Effector CD4-positive, alpha-beta T cell (primary cell): ENCODE data around the gene SLC19A1.

Experiments used
- DNase-seq: peaks from one replicate; pipeline ENCODE4 v3.0.0-alpha.2; 2020

The SLC19A1 gene

DNA sequence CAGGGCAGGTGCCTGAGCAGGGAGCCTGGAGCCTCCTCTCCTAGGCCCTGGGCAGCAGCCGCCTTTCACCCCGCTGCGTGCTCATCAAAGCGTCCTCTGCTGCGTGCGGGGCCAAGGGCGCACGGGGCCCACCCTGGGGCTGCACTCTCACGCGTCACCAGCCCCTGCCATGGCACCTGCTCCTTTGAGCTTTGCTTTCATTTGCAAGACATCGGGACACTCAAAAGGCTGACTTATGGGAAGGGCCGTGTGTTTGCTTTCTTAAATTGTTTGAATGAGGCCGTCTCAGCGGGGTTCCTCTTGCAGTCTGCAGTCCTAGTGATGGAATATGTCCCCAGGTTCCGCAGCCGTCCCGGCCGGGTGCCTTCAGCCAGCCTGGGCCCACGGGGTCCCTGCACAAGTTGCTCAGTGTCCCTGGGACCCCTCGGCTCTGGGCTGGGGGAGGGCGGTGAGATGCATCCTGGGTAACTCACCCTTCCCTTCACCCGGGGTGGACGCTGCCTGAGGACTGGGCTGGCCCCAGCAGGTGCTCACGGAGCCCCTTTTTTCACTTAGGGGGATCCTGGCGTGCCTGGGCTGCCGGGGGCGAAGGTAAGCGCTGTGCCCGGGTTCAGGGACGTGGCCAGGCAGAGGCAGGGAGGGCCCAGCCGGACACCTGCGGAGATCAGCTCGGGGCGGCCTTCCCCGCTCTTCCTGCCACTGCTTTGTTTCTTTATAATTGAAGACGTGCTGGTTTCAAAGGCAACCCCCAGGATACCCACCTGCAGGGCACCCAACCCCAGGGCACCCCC lies 53.1 kb downstream of the SLC19A1 start:
- DNase-seq, result no peak

GRCh38 chr21:45487891-45488600 lies 54.2 kb downstream of the SLC19A1 start:
- no peak for DNase-seq

DNA sequence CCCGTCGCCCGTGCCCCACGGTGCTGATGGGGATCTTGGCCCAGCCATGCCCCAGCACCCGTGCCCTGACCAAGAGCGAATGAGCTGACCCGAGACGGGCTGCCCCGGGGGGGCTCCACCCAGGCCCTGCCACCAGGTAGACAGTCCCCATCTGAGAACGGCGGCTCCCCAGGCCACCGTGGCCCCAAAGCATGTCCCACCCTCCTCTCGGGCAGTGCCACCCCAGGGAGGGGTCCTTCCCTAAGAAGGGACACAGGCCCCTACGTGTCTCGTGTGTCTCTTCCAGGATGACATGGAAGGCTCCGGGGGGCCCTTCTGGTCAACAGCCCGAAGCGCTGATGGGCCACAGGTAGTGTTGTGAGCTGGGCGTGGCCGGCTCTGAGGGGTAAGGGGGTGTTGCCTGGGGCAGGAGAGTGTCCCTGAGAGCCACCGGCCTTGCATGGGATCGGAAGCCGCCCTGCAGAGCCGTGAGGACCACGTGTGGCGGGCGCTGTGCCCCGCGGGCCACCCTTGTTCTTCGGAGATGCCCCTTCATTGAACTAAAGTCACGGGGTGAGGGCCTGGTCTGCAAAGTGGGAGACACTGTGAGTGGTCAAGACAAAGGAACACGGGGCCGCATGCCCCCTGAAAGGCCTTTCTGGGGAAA lies 55.0 kb downstream of the SLC19A1 start:
- no peak for DNase-seq

- DNase-seq, result no peak
These were observed 55.6 kb downstream of the SLC19A1 start for GRCh38 chr21:45486443-45487160.

DNA sequence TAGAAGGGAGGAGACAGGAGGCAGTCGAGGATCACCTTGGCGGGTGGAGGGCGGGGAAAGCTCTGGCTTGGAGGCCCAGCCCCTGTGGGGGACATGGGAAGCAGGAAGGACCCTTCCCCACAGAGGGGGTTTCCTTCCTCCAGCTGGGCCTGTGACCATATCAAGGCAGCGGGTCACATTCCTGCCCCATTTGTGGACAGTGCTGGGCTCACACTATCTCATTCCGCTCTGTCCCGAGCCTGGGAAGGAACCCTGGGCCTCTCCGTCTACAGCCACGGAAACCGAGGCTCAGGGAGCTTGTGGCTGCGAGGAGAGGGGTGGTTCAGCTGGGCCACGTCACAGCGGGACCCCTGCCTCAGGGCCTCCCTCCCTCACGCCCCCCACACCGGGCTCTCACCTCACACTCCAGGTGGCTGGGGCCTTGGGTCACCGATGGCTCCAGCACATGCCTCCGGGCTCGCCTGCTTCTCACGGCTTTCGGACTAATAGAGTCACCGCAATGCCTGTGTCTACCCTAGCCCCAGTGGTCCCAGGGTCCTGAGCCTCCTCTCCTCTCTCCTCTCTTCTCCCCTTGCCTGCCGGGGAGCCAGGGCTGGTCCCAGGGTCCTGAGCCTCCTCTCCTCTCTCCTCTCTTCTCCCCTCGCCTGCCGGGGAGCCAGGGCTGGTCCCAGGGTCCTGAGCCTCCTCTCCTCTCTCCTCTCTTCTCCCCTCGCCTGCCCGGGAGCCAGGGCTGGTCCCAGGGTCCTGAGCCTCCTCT lies 56.4 kb downstream of the SLC19A1 start:
- no peak for DNase-seq

GRCh38 chr21:45484318-45484717 lies 57.9 kb downstream of the SLC19A1 start:
- no peak for DNase-seq

DNA sequence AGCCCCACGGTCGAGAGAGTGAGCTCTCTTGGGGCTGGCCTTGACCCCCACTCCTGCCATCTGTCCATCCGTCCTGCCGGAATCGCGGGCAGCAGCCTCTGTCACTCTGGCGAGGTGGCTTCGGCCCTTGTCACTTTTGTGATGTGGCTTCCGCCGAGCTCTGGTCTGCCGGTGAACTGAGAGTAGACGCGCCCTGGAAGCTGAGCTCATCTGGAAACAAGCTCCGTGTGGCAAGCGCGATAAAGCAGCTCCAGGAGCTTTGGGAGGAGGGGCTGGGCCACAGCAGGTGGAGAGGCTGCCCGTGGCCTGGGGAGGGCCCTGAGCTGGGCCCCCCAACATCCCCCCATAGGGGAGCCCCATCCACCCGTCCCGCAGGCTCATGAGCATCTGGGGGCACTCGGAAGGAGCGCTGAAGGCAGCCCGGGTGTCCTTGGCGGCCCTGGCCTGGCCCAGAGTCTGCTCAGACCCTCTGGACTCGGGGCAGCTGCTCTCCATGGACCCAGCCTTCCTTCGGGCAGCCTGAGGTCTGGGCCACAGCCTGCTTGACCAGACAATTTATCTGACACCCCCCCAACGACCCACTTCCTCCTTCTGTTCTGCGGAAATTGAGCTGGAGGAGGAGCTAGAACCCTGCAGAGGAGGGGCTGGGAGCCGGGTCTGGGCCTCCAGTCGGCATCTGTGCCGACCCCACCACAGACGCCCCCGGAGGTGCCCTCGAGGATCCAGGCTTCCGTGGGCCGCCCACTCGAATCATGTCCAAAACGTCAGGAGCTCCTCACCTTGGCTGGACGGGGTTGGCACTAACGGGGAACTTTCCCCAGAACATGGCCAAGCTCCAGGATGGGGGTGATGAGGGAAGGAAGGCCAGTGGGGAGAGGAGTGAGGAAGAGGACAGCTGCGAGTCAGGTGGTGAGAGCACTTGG lies 59.1 kb downstream of the SLC19A1 start:
- no peak for DNase-seq

- no peak for DNase-seq
These were observed 60.0 kb downstream of the SLC19A1 start for GRCh38 chr21:45481977-45482898.

GRCh38 chr21:45481566-45481965 lies 60.7 kb downstream of the SLC19A1 start:
- DNase-seq, result no peak

DNA sequence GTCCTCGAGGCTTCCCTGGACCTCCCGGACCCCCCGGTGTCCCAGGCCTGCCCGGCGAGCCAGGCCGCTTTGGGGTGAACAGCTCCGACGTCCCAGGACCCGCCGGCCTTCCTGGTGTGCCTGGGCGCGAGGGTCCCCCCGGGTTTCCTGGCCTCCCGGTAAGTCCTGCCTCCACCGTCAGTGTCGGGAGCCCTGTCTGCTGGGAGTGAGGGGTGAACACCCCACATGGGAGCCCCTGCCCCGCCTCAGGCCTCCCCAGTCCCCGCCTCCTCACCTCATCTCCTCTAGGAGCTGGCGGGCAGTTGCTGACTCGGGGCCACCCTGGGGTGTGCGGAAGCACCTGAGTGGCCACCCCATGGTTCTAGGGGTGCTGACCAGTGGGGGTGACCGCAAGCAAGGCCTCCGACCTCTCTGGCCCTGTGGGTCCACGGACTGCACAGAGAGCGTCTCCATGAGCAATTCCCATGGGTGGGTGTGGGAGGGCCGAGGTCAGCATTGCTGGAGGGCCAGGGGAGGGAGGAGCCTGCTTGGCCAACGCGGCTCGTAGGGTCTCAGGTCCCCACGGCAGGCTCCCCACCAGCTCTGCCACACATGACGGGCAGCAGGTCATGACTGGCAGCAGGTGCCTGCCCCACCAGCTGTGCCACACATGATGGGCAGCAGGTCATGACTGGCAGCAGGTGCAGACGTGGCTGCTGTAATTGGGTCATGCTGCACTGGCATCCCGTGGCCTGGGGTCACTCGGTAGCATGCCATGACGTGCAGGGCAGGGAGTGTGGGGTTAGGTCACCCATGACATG lies 61.3 kb downstream of the SLC19A1 start:
- DNase-seq, result no peak

DNA sequence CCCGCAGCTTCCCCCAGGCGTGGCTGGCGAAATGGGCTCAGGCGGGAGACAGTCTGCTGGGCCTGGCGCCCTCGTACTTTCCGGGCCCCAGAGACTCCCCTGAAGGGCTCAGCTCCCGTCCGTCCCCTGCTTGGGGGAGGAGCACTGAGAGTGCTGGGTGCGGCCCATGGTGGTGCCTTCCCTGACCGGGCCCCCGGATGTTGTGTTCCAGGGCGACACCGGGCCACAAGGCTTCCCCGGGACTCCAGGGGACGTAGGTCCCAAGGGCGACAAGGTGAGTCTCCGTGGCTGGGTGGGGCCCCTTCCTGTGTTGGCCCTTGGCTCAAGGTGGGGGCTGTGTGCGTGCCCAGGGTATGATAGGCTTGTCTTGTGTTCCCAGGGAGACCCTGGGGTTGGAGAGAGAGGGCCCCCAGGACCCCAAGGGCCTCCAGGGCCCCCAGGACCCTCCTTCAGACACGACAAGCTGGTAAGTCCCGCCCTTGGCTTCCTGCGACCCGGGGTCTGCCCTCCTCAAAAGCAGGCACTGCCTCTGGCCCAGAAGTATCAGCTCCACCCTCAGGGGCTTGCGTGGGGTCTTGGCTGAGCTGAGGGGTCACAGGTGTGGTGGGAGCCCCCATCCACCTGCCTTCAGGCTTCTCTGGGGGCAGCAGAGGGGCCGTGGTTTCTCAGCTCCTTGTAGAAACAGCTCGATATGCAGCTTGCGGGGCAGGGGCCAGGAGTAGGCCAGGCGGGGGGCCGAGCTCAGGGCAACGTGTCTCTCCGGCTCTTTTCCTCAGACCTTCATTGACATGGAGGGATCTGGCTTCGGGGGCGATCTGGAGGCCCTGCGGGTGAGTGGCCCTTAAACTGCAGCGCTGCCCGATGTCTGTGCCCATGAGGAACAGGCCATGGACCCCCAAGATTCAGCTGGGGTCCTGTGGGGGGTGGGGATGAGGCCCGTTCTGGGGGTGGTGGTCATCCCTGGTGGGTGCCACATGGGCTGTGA lies 62.3 kb downstream of the SLC19A1 start:
- no peak for DNase-seq

DNA sequence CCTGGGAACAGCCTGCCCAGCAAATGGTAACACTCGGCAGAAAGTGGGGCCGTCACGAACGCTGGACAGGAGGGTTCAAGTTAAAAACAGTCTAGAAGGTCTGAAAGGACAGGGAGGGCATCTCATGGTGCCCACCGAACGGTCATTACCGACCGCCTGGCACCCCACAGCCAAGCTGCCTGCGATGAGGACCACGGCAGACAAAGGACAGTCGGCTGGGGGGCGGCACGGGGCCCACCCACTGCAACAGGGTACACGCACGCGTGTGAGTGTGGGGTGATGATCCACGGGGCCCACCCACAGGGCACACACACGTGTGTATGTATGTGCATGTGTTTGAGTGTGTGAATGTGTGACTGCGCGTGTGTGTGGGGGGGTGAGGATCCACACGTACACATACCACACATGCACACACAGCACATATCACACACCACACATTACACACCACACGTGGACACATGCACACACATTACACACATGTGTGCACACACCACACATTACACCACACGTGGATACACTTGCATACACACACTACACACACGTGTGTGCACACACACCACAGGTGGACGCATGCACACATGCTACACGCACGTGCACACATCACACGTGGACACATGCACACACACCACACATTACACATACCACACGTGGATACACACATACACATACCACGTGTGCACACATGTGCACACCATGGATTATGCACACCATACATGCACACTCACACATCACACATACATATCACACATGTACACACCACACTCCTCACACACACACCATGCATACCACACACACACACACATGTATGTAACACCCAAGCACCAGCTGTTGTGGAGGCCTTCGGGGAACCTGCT lies 63.2 kb downstream of the SLC19A1 start:
- no peak for DNase-seq

GRCh38 chr21:45478115-45478801 lies 64.0 kb downstream of the SLC19A1 start:
- peak; percentile 73 for DNase-seq

DNA sequence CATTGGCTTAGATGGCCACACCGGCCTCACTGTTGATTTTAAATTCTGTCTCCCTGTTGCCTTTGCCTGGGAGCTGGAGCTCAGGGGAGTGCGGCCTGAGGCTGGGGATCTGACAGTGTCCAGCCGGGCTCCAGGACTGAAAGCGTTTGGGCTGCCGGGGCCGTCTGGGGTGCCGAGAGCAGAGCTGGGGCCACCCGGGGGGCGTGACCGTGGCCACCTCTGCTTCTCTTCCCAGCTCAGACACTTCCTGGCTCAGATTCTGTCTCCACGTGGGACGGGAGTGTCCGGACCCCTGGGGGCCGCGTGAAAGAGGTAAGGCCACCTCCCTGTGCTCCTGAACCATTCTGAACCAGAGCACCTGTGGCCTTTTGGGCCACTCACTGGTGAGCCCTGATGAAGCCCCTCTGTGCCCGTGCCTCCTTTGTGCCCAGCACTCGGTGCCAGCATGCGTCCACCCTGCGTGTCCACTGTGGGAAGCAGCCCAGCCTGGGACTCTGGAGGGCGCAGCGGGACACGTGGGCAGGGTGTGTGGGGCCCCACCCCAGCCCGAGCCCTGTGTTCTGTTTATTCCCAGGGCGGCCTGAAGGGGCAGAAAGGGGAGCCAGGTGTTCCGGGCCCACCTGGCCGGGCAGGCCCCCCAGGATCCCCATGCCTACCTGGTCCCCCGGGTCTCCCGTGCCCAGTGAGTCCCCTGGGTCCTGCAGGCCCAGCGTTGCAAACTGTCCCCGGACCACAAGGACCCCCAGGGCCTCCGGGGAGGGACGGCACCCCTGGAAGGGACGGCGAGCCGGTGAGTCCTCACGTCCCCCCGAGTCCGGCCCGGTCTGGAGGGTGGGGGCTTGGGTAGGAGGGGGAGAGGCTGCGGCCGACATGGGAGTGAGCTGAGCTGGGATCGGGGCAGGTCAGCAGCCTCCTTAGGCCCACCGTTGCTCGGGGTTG lies 64.8 kb downstream of the SLC19A1 start:
- no peak for DNase-seq

DNA sequence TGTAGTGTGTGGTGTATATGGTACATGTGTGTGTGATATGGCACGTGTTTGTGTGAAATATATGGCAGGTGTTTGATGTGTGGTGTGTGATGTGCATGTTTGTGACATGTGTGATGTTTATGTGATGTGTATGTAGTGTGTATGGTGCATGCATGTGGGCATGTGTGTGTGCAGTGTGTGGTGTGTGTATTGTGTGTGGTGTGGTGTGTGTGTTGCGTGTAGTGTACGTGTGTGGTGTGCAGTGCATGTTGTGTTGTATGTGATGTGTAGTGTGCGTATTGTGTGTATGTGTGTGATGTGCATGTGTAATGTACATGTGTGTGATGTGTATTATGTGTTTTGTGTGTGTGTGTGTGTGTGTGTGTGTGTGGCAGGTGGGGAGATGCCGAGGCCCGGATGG lies 65.7 kb downstream of the SLC19A1 start:
- no peak for DNase-seq
